ENCODE measurements around the gene CDK5RAP1.

- TF ChIP-seq EP300 (IDR thresholded peaks at IDR 0.05; ENCODE audit: borderline replicate concordance in 1 of 2, low read depth in 2 of 2, low read length in 2 of 2) (no peak), CTCF (IDR thresholded peaks at IDR 0.05; ENCODE audit: control extremely low read depth in 1 of 3, insufficient read depth in 1 of 3, low read depth in 1 of 3, low read length in 3 of 3) (no peak), RNF2 (IDR thresholded peaks at IDR 0.05; ENCODE audit: borderline replicate concordance, low read depth, low read length, missing control alignments, poor library complexity, severe bottlenecking) (no peak), BCL11A (IDR thresholded peaks at IDR 0.05; ENCODE audit: low read depth in 2 of 2, low read length in 2 of 2) (no peak), JUN (IDR thresholded peaks at IDR 0.05; ENCODE audit: low read depth, low read length) (no peak), SIN3A (conservative IDR thresholded peaks at IDR 0.05 in 1 of 2, IDR thresholded peaks at IDR 0.05 in 1 of 2; ENCODE audit: low read depth in 1 of 2, low read length in 2 of 2) (no peak), POLR2A (IDR thresholded peaks at IDR 0.05; ENCODE audit: control extremely low read depth in 1 of 2, low read depth in 2 of 2, low read length in 2 of 2) (no peak), RAD21 (IDR thresholded peaks at IDR 0.05 in 1 of 2, conservative IDR thresholded peaks at IDR 0.05 in 1 of 2; ENCODE audit: low read depth in 2 of 2, low read length in 2 of 2) (no peak), CEBPB (IDR thresholded peaks at IDR 0.05; ENCODE audit: low read depth, low read length) (no peak), BRCA1 (IDR thresholded peaks at IDR 0.05; ENCODE audit: low read depth, low read length) (no peak)
These were observed 63.7 kb downstream of the CDK5RAP1 start for GRCh38 chr20:33337531-33338165.

Data from H1 (cell line).